DMS53 treated with DMSO at 0.1 percent for 48 hours (cell line): Measurements from ENCODE around the gene PCLAF.
"Not testable (repeated sequence)": the region's sequence is repeated elsewhere in the genome, so short reads cannot be mapped to it uniquely, and the experiment has no call there.

Experiments
- DNase-seq: peaks from one replicate; lab custom pipeline; 2025; ENCODE audit not compliant: unreplicated experiment; lab: John Stamatoyannopoulos, UW

PCLAF gene

DNA sequence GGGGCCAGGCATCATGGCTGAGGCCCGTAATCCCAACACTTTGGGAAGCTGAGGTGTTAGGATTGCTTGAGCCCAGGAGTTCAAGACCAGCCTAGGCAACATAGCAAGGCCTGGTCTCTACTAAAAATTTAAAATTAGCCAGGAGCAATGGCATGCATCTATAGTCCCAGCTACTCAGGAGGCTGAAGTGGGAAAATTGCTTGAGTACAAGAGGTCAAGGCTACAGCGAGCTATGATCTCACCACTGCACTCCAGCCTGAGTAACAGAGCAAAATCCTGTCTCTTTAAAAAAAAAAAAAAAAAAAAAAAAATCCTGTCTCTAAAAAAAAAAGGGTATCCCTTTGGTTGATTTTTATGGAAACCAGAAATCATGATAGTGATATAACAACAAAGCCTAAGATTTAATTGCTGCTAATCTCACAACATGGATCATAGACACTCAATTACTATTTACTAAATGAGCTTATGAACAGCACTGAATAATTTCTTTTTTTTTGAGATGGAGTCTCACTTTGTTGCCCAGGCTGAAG is 12.1 kb downstream of the PCLAF start:
- DNase-seq = no peak

GRCh38 chr15:64361259-64361658 is 20.0 kb downstream of the PCLAF start:
- DNase-seq = no peak

DNA sequence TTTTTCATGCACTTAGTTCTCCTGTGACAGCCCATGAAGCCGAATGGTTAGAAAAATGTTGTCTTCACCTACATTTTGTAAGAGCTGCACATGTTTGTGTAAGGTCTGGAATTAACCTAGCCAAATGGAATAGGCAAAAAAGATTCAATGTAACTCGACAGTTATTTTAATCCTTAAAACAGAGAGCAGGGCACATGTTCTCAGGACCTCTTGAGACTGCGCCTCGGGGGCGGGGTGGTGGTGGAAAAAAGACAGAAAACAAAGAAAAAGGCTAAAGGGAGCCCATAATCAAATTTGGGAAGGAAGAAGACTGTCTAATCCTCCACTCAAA is 24.6 kb downstream of the PCLAF start:
- DNase-seq = no peak

- DNase-seq = peak; percentile 80
Observed at GRCh38 chr15:64355944-64356709, 25.1 kb downstream of the PCLAF start, which contains the start of gene CSNK1G1. TSS of gene CSNK1G1 (minus strand) at chr15:64356173. CDS start at chr15:64300499, 55,674 bp downstream.

DNA sequence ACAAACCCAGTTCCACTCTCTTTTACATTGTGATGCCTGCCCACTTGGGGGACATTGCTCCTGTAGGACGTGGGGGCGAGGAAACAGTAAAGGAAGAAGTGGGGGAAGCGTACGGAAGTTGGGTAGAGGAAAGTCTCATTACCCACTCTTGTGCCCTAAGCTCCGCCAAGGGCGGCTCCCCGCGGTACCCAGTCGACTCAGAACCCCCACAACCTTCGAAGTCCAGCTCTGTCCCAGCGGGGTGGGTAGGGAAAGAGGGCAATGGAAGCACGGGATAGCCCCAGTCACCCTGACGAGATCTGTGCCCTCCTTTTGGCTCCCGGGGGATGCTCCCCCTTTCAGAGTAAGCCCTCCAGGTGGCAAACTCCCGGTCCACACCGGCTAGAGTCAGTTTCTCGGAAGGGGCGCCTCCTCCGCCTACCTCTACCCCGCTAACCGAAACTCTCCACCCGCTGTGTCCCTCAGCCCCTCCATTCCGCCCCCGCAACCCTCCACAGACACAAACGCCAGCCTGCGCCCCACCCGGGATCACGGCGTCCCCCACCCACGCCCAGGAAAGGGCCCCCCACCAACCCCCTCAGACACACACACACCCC is 25.8 kb downstream of the PCLAF start:
- no peak for DNase-seq

GRCh38 chr15:64354688-64355344 is 26.4 kb downstream of the PCLAF start:
- no peak for DNase-seq

DNA sequence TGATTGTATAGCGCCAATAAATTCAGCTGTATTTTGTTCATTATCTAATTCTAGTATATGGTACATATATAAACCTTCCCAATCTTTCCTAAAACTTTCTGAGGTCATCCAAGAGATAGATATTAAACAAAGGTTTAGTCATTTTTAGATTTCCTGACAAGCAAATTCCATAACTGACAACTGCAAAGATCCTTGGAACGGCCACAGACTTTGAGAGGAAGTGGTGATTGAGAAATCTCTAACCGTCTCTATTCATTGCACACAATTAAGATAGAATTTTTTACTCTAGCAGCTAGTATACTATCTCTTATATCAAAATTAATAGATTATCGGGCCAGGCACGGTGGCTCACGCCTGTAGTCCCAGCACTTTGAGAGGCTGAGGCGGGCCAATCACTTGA is 30.0 kb downstream of the PCLAF start:
- no peak for DNase-seq

GRCh38 chr15:64349375-64349774 is 31.9 kb downstream of the PCLAF start:
- DNase-seq = no peak

DNA sequence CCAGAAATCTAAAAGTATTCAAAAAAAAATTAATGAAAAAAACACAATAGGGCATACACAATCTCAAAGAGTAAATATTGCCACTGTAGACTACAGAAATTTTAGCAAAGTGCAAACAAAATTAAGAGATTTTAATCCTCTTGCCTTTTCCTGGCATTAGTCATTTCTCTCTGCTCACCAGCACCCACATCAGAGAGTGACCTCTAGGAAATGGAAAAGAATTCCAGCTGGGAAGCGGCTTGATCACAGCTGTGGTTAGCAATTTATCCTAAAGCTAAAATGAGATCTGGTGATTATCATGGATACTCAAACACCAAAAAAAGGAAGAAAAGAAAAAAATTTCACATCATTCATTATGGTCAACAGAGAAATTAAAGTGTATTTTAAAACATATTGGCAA is 32.8 kb downstream of the PCLAF start:
- no peak for DNase-seq

DNA sequence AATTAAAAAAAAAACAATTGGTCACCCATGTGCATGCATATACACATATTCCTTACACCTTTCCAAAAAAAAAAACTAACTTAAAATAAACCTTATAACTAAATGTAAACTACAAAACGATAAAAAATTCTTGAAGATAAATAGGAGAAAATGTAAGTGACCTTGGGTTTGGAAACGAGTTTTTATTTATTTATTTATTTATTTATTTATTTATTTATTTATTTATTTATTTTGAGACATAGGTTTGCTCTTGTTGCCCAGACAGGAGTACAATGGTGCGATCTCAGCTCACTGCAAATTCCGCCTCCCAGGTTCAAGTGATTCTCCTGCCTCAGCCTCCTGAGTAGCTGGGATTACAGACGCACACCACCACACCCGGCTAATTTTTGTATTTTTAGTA is 35.0 kb downstream of the PCLAF start:
- not testable (repeated sequence) for DNase-seq

GRCh38 chr15:64344651-64345294 is 36.5 kb downstream of the PCLAF start:
- no peak for DNase-seq

- no peak for DNase-seq
Observed at GRCh38 chr15:64343841-64344240, 37.4 kb downstream of the PCLAF start.

- no peak for DNase-seq
Observed at GRCh38 chr15:64343222-64343621, 38.0 kb downstream of the PCLAF start.

DNA sequence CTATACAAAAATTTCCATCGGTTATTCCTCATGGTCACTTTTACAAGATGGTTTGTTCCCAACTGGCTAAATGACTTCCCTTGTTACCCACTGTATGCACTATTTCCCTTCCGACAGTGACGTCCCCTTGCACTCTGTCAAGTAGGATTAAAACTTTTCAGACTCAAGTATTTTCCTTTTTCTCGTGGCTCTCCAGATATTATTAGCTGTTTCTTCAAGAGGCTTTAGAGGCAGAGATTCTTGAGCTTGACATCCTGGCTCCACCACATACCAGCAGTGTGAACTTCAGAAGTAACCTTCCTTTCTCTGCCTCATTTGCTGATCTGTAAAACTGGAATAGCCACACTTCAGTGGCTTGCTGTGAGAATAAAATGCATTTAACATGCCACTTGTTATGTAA is 39.3 kb downstream of the PCLAF start:
- DNase-seq = no peak

DNA sequence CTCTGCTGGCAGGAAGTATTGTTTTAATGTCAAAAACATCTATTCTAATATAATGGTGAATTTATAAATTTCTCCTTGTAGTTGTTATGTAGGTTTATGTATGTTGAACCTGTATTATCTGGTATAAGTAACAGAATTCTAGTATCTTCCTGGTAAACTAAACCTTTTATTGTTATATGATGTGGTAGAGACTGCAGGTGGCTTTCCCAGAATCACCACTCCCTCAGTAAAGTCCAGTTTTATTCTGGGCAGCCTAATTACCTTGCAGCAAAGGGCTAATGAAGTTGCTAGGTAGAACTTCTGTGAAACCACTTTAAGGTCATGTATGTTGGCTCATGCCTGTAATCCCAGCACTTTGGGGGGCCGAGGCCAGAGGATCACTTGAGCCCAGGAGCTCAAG is 40.9 kb downstream of the PCLAF start:
- no peak for DNase-seq

DNA sequence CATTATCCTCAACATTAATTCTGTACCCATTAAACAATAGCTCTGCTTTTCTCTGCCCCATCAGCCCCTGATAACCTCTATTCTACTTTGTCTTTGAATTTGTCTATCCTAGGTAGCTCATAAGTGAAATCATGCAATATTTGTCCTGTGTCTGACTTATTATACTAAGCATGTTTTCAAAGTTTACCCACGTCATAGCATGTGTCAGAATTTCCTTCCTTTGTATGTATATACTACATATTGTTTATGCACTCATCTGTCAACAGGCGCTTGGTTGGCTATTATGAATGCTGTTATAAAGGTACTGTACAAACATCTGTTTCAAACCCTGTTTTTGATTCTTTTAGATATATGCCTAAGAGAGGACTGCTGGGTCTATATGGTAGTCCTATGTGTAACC is 43.5 kb downstream of the PCLAF start:
- DNase-seq = no peak

GRCh38 chr15:64333986-64334929 is 47.0 kb downstream of the PCLAF start:
- DNase-seq = peak; percentile 80

GRCh38 chr15:64333516-64333915 is 47.7 kb downstream of the PCLAF start:
- DNase-seq = no peak

- not testable (repeated sequence) for DNase-seq
Observed at GRCh38 chr15:64331668-64332067, 49.6 kb downstream of the PCLAF start.

DNA sequence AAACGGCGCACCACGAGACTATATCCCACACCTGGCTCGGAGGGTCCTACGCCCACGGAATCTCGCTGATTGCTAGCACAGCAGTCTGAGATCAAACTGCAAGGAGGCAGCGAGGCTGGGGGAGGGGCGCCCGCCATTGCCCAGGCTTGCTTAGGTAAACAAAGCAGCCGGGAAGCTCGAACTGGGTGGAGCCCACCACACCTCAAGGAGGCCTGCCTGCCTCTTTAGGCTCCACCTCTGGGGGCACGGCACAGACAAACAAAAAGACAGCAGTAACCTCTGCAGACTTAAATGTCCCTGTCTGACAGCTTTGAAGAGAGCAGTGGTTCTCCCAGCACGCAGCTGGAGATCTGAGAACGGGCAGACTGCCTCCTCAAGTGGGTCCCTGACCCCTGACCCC is 54.3 kb downstream of the PCLAF start:
- DNase-seq = not testable (repeated sequence)
